ENCODE measurements around the gene TIMELESS. TPM values are rescaled to one million over a fixed set of nuclear protein-coding genes. Genes with fewer than 3 reads are reported as not detected.

The TIMELESS gene
- total and polyA plus RNA-seq, 9 of the 15 experiments (the other 6 are each of a cell fraction or from before 2014, with no cell fraction given) = 11.9 to 59.2 (median 35.8) TPM

DNA sequence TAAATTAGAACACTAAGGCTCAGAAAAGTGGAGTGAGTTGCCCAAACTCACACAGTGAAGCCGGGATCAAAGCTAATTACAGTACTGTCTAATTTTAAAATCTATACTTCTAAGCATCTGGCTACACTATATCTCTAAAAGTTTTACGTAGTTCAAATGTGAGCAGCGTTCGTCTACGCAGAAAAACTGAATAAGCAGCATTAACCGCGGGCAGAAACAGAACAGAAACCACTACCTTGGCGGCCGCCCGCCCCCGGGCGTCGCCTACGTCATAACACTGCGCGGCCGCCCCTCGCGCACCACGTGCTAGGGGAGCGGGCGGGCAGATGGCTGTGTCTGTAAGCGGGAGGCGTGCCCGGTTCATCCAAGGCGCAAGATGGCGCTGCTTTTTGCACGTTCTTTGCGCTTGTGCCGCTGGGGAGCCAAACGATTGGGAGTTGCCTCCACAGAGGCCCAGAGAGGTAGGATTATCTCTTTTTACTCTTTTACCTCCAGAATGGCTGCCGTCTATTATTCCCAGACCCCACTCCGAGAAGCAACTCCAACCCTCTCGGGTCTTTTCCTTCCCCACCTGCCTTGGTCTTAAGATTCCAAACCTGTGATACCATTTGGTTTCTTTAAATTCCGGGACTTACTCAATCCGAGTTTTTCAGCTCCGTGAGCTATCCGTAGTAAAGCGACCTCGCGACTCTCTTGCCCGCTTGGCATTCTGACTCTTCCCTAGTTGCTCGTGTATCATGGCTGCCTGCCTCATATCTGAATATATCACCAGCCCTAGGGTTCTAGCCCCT lies 19.2 kb upstream of the TIMELESS start, which contains the start of gene SPRYD4 (continued):
- TF ChIP-seq, protein P1, sequence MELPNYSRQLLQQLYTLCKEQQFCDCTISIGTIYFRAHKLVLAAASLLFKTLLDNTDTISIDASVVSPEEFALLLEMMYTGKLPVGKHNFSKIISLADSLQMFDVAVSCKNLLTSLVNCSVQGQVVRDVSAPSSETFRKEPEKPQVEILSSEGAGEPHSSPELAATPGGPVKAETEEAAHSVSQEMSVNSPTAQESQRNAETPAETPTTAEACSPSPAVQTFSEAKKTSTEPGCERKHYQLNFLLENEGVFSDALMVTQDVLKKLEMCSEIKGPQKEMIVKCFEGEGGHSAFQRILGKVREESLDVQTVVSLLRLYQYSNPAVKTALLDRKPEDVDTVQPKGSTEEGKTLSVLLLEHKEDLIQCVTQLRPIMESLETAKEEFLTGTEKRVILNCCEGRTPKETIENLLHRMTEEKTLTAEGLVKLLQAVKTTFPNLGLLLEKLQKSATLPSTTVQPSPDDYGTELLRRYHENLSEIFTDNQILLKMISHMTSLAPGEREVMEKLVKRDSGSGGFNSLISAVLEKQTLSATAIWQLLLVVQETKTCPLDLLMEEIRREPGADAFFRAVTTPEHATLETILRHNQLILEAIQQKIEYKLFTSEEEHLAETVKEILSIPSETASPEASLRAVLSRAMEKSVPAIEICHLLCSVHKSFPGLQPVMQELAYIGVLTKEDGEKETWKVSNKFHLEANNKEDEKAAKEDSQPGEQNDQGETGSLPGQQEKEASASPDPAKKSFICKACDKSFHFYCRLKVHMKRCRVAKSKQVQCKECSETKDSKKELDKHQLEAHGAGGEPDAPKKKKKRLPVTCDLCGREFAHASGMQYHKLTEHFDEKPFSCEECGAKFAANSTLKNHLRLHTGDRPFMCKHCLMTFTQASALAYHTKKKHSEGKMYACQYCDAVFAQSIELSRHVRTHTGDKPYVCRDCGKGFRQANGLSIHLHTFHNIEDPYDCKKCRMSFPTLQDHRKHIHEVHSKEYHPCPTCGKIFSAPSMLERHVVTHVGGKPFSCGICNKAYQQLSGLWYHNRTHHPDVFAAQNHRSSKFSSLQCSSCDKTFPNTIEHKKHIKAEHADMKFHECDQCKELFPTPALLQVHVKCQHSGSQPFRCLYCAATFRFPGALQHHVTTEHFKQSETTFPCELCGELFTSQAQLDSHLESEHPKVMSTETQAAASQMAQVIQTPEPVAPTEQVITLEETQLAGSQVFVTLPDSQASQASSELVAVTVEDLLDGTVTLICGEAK (IDR thresholded peaks at IDR 0.05) = 0 out of 2 replicates have a peak, but pooled peaks have one; percentile 31
- TF ChIP-seq, protein P1 (CRISPR knock-in tag; IDR thresholded peaks at IDR 0.05) = no peak
- TF ChIP-seq, protein P2, sequence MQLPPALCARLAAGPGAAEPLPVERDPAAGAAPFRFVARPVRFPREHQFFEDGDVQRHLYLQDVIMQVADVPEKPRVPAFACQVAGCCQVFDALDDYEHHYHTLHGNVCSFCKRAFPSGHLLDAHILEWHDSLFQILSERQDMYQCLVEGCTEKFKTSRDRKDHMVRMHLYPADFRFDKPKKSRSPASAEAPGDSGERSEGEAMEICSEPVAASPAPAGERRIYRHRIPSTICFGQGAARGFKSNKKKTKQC (CRISPR knock-in tag; IDR thresholded peaks at IDR 0.05) = 0 out of 2 replicates have a peak, but pooled peaks have one; percentile 77
- TF ChIP-seq CHCHD3 (CRISPR knock-in tag; IDR thresholded peaks at IDR 0.05) = no peak
- no peak for TF ChIP-seq ZNF143 (CRISPR knock-in tag; IDR thresholded peaks at IDR 0.05)
- TF ChIP-seq SP2 (IDR thresholded peaks at IDR 0.05; ENCODE audit: extremely low read depth, low read depth, low read length, poor library complexity, severe bottlenecking) = peak; percentile 51
- peak; percentile 96 for TF ChIP-seq L3MBTL2 (IDR thresholded peaks at IDR 0.05)
- TF ChIP-seq ZNF586 (CRISPR knock-in tag; conservative IDR thresholded peaks at IDR 0.05) = no peak
- TF ChIP-seq CHD2 (IDR thresholded peaks at IDR 0.05; ENCODE audit: low read depth, low read length) = 0 out of 2 replicates have a peak, but pooled peaks have one; percentile 13
- TF ChIP-seq KLF1 (tag; IDR thresholded peaks at IDR 0.05) = no peak
- TF ChIP-seq, protein P3, sequence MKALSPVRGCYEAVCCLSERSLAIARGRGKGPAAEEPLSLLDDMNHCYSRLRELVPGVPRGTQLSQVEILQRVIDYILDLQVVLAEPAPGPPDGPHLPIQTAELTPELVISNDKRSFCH (CRISPR knock-in tag; IDR thresholded peaks at IDR 0.05) = no peak
- TF ChIP-seq, protein P3 (tag; IDR thresholded peaks at IDR 0.05) = no peak
